ENCODE data around the gene B3GNT9.

B3GNT9 gene

GRCh38 chr16:67197704-67198103 is 46.9 kb upstream of the B3GNT9 start:
- no peak for DNase-seq (ENCODE audit: extremely low spot score)
- ChIA-PET POLR2A (interaction anchor here (1.0 to 1.7 kb wide), 4 partner anchors 23 to 50 kb away, joined by 3 to 5 read pairs (median 4); partner anchors contain the start of genes FHOD1 and TMEM208), CTCF (interaction anchor here (0.5 to 0.6 kb wide), 2 partner anchors 13 to 26 kb away, joined by 5 read pairs; no protein-coding TSS in a partner anchor)
- TF ChIP-seq LEF1 (IDR thresholded peaks at IDR 0.05; ENCODE audit: borderline replicate concordance) (no peak), BHLHE40 (IDR thresholded peaks at IDR 0.05; ENCODE audit: borderline replicate concordance) (no peak), ELF4 (IDR thresholded peaks at IDR 0.05) (no peak), FOXA1 (IDR thresholded peaks at IDR 0.05) (no peak), ZNF384 (IDR thresholded peaks at IDR 0.05) (no peak), PKNOX1 (IDR thresholded peaks at IDR 0.05) (no peak), CTBP1 (IDR thresholded peaks at IDR 0.05; ENCODE audit: borderline replicate concordance) (no peak), SUZ12 (IDR thresholded peaks at IDR 0.05) (no peak), L3MBTL2 (conservative IDR thresholded peaks at IDR 0.05) (no peak)

GRCh38 chr16:67196881-67197280 is 46.1 kb upstream of the B3GNT9 start:
- ChIA-PET POLR2A (interaction anchor here (1.7 kb wide), 1 partner anchor 49 kb away, joined by 5 read pairs; no protein-coding TSS in a partner anchor), CTCF (no interaction called here)

GRCh38 chr16:67195676-67196075 is 44.9 kb upstream of the B3GNT9 start:
- no peak for DNase-seq (ENCODE audit: extremely low spot score)
- ChIA-PET POLR2A (no interaction called here), CTCF (no interaction called here)
- TF ChIP-seq LEF1 (IDR thresholded peaks at IDR 0.05; ENCODE audit: borderline replicate concordance) (no peak), CTBP1 (IDR thresholded peaks at IDR 0.05; ENCODE audit: borderline replicate concordance) (no peak)

More at GRCh38 chr16:67196881-67197280, 46.1 kb upstream of the B3GNT9 start:
- no peak for TF ChIP-seq FOXM1 (IDR thresholded peaks at IDR 0.05; ENCODE audit: borderline replicate concordance)
- no peak for TF ChIP-seq ELF4 (IDR thresholded peaks at IDR 0.05)
- TF ChIP-seq L3MBTL2 (conservative IDR thresholded peaks at IDR 0.05) = no peak
- DNase-seq (ENCODE audit: extremely low spot score) = no peak

GRCh38 chr16:67194260-67194659 is 43.5 kb upstream of the B3GNT9 start:
- TF ChIP-seq BHLHE40 (IDR thresholded peaks at IDR 0.05; ENCODE audit: borderline replicate concordance) = no peak
- no peak for TF ChIP-seq ELF4 (IDR thresholded peaks at IDR 0.05)
- TF ChIP-seq SUZ12 (IDR thresholded peaks at IDR 0.05) = no peak
- no peak for TF ChIP-seq ZNF384 (IDR thresholded peaks at IDR 0.05)
- no peak for TF ChIP-seq CTBP1 (IDR thresholded peaks at IDR 0.05; ENCODE audit: borderline replicate concordance)
- TF ChIP-seq FOXA1 (IDR thresholded peaks at IDR 0.05) = no peak
- TF ChIP-seq TARDBP (IDR thresholded peaks at IDR 0.05) = no peak
- no peak for TF ChIP-seq SP1 (IDR thresholded peaks at IDR 0.05)
- TF ChIP-seq HDGF (IDR thresholded peaks at IDR 0.05; ENCODE audit: borderline replicate concordance) = no peak
- TF ChIP-seq FOXM1 (IDR thresholded peaks at IDR 0.05; ENCODE audit: borderline replicate concordance) = no peak
- TF ChIP-seq NFRKB (IDR thresholded peaks at IDR 0.05) = no peak
- TF ChIP-seq ARNT (IDR thresholded peaks at IDR 0.05) = no peak
- no peak for TF ChIP-seq LEF1 (IDR thresholded peaks at IDR 0.05; ENCODE audit: borderline replicate concordance)
- TF ChIP-seq L3MBTL2 (conservative IDR thresholded peaks at IDR 0.05) = no peak
- TF ChIP-seq PKNOX1 (IDR thresholded peaks at IDR 0.05) = no peak
- no peak for TF ChIP-seq FOXK2 (IDR thresholded peaks at IDR 0.05)
- POLR2A ChIA-PET = no interaction called here
- no peak for DNase-seq (ENCODE audit: extremely low spot score)

GRCh38 chr16:67193536-67193935 is 42.7 kb upstream of the B3GNT9 start:
- ChIA-PET CTCF (no interaction called here), POLR2A (interaction anchor here (0.6 to 1.9 kb wide), 5 partner anchors 33 to 54 kb away, joined by 3 to 7 read pairs (median 3); partner anchors contain the start of genes FHOD1 and TMEM208)
- TF ChIP-seq FOXK2 (IDR thresholded peaks at IDR 0.05) = no peak
- TF ChIP-seq TARDBP (IDR thresholded peaks at IDR 0.05) = no peak
- TF ChIP-seq ARNT (IDR thresholded peaks at IDR 0.05) = no peak
- no peak for TF ChIP-seq LEF1 (IDR thresholded peaks at IDR 0.05; ENCODE audit: borderline replicate concordance)
- TF ChIP-seq PKNOX1 (IDR thresholded peaks at IDR 0.05) = no peak
- no peak for TF ChIP-seq HDGF (IDR thresholded peaks at IDR 0.05; ENCODE audit: borderline replicate concordance)
- TF ChIP-seq NFRKB (IDR thresholded peaks at IDR 0.05) = no peak
- TF ChIP-seq BHLHE40 (IDR thresholded peaks at IDR 0.05; ENCODE audit: borderline replicate concordance) = no peak
- TF ChIP-seq ELF4 (IDR thresholded peaks at IDR 0.05) = no peak
- no peak for TF ChIP-seq FOXM1 (IDR thresholded peaks at IDR 0.05; ENCODE audit: borderline replicate concordance)
- no peak for TF ChIP-seq CTBP1 (IDR thresholded peaks at IDR 0.05; ENCODE audit: borderline replicate concordance)
- TF ChIP-seq ZNF384 (IDR thresholded peaks at IDR 0.05) = no peak
- no peak for TF ChIP-seq SUZ12 (IDR thresholded peaks at IDR 0.05)
- TF ChIP-seq FOXA1 (IDR thresholded peaks at IDR 0.05) = no peak
- no peak for TF ChIP-seq SP1 (IDR thresholded peaks at IDR 0.05)
- TF ChIP-seq L3MBTL2 (conservative IDR thresholded peaks at IDR 0.05) = no peak
- DNase-seq (ENCODE audit: extremely low spot score) = no peak

More at GRCh38 chr16:67194260-67194659, 43.5 kb upstream of the B3GNT9 start:
- CTCF ChIA-PET = no interaction called here

- ChIA-PET CTCF (interaction anchor here (0.6 to 0.8 kb wide), 2 partner anchors 34 to 35 kb away, joined by 3 read pairs; no protein-coding TSS in a partner anchor), POLR2A (interaction anchor here (0.6 to 1.9 kb wide), 6 partner anchors 18 to 55 kb away, joined by 3 to 7 read pairs (median 3); partner anchors contain the start of genes FHOD1 and TMEM208)
- TF ChIP-seq CTBP1 (IDR thresholded peaks at IDR 0.05; ENCODE audit: borderline replicate concordance) (no peak), PKNOX1 (IDR thresholded peaks at IDR 0.05) (no peak), L3MBTL2 (conservative IDR thresholded peaks at IDR 0.05) (no peak), ZNF384 (IDR thresholded peaks at IDR 0.05) (no peak), ARNT (IDR thresholded peaks at IDR 0.05) (no peak), TARDBP (IDR thresholded peaks at IDR 0.05) (no peak)
- no peak for DNase-seq (ENCODE audit: extremely low spot score)
Measured at GRCh38 chr16:67192781-67193361, 42.1 kb upstream of the B3GNT9 start.
